ENCODE data around the gene CEBPG. TPM values are rescaled to one million over a fixed set of nuclear protein-coding genes. Genes with fewer than 3 reads are reported as not detected.

The CEBPG gene
- total RNA-seq, 1 donor from 2014 or later: 17.3 TPM

DNA sequence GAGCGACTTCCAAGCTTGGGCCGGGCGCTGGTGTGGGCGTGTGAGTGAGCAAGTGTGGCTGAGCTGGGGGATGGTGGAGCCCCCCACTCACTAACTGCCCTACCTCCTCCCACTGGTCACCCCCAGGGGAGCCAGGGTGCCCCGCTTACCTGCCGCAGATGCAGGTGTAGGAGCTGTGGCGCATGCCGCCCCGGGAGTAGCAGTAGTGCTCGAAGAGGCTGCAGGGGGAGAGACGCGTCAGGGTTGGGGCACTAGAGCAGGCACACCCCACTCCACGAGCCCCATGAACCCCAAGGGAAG lies 39.9 kb downstream of the CEBPG start:
- no peak for DNase-seq (ENCODE audit: low spot score)
- intact Hi-C loops (cut with DNase I): no loop called here

DNA sequence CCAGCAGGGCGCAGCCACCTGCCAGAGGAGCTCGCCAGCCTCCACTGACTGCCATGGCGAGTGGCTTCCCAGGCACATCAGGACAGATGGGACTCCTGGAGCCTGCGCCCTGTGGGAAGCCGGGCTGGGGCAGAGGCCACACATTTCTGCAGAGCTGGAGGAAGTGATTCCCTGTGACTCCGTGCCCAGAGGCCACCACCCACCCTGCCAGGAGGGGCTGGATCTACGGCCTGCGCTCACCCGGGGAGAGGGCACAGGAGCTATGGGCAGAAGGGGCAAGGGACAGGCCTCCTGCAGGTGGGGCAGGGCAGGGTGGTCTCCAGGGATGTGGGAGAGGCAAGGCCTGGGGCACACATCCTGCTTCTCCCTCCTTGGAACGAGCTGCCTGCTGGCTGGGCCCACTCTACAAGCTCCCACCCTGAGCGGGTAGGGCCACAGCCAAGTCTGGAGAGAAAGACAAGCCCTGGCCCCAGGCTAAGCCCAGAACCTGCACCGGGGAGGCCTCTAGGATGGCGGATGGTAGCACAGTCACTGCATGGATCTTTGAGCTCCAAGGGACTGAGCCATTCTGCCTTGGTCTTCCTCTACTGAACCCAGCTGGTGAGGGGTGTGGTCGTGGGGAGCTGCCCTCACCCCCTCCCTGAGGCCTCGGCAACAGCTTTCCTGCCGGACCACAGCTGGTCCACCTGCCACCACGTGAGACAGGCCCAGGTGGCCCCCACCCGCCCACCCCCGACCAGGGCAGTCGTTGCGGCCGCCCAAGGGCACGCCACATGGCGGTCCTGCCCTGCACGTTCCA lies 40.6 kb downstream of the CEBPG start:
- intact Hi-C loops (cut with DNase I): no loop called here
- no peak for DNase-seq (ENCODE audit: low spot score)

DNA sequence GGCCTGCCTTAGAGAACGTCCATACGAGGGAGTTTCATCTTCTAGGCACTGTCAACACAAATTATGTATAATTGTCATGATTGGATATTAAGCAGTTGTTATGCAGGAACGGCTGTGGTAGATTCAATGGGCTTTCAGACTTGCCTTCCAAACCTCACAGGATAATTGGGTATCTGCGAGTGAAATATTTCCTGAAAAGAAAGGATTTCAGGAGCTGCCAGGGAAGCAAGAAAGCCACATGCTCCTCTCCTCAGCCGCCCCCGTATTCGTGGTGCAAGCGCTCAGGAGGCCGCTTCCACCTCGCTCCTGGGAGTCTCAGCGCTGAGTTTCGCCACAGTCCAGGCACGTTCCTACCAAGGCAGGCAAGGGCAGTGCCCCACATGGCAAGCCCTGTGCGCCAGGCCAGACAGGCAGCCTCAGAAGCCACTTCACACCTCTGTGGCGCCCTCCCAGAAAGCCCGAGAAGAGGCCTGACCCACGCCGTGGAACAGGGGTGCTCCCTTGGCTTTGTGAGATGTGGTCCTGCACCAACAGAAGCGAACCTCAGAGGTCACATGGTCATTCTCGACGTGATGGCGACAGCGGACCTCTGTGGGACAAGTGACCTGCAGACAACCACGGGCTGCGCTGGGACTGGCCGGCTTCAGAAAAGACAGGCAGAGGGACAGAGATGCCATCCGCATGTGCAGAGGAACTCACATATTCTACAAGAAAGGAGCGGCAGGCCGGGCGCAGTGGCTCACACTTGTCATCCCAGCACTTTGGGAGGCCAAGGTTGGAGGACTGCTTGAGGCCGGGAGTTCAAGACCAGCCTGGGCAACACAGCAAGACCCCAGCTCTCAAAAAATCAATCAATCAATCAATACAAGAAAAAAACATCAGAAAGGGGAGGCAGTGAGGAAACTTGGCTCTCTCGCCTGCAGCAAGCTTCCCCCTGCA lies 41.4 kb downstream of the CEBPG start:
- no peak for DNase-seq (ENCODE audit: low spot score)
- intact Hi-C loops (cut with DNase I): no loop called here

DNA sequence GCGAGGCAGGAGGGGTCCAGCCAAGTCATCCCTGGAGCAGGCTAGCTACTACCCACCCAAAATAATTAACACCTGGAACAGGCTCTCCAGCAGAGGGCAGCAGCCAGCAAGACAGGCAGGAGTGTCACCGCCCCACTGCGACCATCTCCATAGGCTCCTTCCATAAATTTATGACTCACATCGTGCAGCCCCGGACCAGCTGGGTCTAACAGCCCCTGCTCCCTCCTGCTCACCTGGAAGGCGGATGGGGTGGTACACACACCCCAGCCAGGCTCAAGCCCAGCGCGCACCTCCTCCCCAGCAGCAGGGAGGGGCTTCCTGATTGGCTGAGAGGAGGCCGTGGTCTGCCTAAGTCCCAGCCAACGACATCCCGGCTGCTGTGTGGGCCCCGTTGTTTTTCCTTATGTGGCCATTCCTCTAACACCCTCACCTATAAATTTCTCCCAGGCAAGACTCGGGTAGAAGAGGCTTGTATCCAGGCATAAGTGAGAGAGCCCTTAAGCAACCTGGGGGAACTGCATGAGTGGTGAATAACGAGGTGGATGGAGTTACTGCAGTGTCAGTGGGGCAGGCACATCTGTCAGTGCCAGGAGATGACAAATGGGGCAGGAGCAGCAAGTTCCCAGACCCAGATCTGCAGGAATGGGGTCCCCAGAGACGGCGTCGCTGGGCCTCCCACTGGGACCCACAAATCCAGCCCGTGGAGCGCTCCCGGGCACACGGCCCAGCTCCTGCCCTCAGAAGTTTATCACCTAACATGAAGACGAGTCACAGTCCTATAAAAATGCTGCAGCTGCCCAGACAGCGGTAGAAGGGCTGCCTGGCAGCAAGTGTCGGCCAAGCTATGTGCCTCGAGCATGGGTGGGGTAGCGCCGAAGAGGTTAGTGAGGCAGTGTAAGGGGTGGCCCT lies 43.1 kb downstream of the CEBPG start:
- intact Hi-C loops (cut with DNase I): no loop called here
- no peak for DNase-seq (ENCODE audit: low spot score)

DNA sequence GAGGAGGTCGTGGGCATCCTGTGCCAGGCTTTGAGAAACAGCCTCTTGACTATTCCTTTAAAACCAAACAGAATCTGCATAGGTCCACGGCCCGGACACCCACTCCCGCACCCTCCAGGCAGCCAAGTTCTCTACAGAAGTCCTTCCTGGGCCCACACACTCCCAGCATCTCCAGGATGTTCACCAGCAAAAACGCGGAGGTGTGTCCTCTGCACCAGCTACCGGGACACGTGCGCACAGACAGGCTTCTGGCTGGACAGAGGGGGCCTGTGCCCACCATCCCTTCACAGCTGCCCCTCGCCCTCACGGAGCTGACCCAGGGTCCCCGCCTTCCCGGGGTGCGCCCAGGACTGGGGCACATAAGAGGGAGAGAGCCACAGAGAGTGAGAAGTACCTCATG lies 44.2 kb downstream of the CEBPG start:
- intact Hi-C loops (cut with DNase I): no loop called here
- no peak for DNase-seq (ENCODE audit: low spot score)

DNA sequence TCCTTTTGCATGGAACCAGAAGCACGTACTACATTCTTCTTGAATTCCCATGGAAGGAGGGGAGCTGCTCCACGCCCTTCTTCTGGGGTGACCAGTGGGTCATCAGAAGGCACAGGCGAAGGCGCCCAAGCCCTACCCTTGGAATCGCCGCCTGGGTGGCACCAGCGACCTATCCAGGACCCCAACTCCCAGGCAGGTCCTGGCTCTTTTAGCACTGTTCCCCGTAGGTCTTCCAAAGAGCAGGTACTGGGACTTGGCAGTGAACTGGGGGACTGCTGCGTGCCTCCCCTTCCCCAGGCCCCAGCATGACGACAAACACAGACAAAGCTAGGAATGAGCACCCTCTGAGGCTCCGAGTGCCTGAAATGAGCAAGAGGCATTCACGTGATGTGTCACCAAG lies 45.0 kb downstream of the CEBPG start:
- no peak for DNase-seq (ENCODE audit: low spot score)
- intact Hi-C loops (cut with DNase I): no loop called here

DNA sequence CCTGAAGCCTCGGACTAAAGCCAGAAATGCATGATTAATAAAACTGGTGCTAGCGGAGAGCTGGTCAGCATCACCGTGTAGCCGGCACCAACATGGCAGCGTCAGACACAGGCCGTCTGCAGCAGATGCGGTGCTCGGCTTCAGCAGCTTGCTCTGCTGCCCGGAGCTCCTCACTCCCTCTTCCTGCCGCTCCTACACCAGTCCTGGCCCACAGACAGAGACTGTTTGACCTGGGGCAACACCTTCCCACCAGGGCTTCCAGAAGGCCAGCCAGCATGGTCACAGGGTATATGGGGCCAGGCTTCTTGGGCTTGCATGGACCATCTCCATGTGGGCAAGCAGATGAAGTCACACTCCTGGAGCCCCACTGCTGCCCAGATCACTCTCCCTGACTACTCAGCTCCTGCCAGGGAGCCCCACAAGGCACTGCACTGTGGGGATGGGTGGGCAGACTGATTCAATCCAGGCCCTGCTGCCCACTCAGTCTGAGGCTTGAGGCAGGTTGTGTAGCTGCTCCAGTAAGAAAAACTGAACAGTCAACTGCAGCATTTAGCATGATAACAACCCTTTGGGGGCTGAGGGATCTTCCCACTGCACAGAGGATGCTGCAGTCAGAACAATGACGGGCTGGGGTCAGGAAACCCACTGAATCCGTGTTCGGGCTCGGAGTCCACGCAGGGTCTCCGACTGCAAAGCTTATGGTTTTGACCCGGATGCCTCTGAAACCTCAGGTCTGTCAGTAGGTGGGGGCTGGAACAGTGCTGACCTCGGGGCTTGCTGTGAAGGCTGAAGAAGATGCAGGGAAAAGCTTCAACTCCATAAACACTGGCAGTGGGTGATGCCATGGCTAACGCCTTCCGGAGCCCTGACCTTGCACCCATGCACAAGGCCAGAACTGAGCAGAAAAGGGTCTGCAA lies 45.6 kb downstream of the CEBPG start:
- intact Hi-C loops (cut with DNase I): no loop called here
- DNase-seq (ENCODE audit: low spot score): no peak

DNA sequence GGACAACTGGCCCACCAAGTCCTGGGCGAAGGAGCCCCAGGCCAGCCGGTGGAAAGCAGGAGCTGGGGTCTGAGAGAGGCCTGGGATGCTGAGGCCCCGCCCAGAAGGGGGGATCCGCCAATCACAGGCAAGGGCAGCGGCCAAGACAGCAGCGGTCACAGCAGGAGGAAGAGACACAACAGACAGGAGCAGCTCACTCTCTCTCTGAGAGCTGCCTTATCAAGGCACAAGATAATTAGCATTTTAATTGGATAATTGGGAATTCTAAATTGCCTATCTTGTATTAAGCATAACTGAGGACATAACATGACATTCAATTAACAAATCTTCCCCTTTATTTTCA lies 46.2 kb downstream of the CEBPG start:
- intact Hi-C loops (cut with DNase I): no loop called here
- no peak for DNase-seq (ENCODE audit: low spot score)

DNA sequence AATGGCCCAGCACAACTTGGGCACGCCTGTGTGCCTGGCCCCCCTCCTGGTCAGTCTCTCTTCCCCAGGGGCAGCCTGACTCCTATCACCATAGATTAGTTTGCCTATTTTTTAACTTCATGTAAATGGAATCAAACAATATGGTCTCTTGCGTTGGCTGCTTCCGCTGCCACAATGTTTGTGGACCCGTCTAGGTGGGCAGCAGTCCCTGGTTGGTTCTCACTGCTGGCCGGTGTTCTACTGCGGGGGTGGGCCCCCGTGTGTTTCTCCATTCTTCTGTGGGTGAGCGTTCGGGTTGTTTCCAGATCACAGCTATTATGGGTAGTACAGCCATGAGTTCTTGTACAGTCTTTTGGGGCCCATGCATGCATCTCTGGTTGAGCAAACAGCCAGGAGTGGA lies 47.3 kb downstream of the CEBPG start:
- DNase-seq (ENCODE audit: low spot score): no peak
- intact Hi-C loops (cut with DNase I): no loop called here

DNA sequence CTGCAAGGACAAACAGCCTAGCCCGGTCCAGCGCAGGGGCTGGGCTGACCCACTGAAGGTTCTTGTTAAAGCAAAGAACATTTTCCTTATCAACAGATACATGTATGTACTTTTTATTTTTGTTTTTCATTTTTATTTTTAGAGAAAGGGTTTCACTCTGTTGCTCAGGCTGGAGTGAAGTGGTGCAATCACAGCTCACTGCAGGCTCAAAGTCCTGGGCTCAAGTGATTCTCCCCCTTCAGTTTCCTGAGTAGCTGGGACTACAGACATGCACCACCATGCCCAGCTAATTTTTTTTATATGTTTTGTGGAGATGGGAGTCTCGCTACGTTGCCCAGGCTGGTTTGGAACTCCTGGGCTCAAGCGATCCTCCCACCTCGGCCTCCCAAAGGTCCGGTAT lies 47.9 kb downstream of the CEBPG start:
- intact Hi-C loops (cut with DNase I): no loop called here
- no peak for DNase-seq (ENCODE audit: low spot score)

DNA sequence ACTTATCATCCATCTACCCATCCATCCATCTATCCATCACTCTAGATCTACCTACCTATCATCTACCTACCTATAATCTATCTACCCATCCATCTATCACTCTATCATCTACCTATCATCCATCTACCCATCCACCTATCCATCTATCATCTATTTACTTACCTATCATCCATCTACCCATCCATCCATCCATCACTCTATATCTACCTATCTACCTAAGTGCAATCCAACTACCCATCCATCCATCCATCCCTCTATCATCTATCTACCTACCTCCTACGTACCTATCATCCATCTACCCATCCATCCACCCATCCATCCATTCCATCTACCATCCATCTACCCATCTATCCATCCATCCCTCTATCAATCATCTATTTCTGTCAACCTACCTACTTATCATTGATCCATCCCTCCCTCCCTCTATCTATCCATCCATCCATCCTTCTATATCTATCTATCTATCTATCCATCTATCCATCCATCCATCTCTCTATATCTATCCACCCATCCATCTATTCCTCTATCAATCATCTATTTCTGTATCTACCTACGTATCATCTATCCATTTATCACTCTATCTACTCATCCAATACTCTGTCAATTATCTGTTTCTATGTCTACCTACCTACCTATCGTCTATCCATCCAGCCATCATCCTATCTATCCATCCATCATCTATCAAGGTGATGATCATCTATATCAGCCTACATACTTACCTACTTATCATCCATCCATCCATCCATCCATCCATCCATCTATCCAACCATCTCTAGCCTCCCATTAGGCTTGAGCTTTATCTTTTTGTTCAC lies 49.1 kb downstream of the CEBPG start:
- intact Hi-C loops (cut with DNase I): no loop called here
- no peak for DNase-seq (ENCODE audit: low spot score)

DNA sequence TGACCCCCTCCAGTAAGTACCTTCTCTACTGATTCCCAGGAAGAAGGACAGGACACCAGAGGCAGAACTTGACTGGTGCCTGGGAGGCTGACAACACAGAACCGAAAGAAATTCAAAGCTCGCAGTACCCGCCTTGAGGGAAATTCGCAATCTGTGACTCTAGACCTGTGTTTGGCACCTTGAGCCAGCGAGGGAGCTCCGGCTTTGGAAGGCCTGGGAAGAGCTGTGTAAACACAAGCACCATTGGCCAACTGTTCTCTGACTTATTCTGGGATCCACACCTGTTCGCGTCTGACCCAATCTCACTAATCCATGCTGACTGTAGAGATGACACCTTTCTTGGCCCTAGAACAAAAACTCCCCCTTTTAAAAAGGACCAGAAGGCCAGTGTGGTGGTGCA lies 50.7 kb downstream of the CEBPG start:
- no peak for DNase-seq (ENCODE audit: low spot score)
- intact Hi-C loops (cut with DNase I): no loop called here

DNA sequence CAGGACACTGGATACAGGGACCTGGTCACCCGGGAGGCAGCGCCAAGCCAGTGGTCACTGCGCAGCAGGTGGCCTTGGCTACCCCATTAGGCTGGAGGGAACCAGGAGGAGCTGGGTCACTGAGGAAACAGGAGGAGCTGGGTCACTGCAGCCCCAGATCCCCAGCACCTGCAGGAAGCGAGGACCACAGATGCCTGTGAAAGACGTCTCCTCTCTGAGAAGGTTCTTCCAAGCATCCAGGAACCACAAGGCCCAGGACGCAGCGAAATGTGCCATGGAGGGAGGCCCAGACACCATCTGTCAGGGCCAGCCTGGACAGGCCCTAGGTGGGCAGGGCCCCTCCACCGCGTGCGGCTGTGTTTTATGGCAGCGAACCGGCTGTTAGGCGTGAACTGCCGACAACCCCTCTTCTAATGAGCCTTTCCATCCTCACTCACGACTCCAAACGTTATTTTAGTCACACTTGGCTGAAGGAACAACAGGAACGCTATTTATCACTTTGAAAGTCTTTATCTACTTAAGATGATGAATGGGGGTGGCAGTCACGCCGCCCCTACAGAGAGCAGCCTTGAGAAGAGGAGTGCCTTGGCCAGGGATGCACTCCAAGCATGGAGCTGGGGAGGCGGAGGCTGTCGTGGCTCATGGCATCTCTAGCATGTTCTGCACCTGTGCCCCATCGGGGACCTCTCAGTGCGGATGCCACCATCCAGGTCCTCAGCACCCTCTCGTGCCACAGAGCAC lies 53.3 kb downstream of the CEBPG start:
- intact Hi-C loops (cut with DNase I): no loop called here

DNA sequence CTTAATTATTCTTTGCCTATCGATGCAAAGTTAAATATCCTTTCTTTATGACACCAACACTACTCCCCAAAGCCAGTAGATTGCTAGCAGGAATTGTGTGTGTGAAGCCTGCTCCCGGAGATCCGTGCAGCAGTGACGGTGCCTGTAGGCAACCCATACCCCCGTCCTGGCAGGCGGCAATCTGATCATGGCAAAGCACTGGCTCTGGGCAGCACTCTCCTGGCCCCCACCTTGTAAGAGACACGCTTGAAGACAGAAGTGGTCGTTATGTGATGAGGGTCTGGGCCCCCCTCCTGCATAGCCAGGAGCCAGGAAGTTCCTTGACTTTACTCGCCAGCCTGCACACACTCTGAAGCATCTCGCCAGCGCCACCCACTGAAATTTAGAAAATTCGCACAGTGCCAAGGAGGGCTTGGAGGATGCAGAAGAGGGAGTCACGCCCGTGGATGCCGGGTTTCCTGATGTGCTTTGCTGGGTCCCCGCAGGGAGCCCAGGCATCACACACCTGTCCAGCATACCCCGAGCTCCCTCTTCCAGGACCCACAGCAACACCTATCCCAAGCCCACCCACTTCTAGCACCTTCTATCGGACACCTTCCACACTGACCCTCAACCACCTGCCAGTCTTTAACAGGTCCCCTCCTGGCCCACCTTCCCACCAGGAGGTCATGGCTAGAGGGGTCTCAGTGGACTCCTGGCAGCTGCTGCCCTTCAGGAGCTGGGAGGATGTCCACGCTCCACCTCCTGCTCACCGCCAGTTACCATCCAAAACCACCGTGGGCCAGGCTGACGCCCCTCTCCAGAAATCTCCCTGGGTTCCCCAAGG lies 54.5 kb downstream of the CEBPG start:
- intact Hi-C loops (cut with DNase I): no loop called here

More for the DNA sequence above, 53.3 kb downstream of the CEBPG start:
- no peak for DNase-seq (ENCODE audit: low spot score)

DNA sequence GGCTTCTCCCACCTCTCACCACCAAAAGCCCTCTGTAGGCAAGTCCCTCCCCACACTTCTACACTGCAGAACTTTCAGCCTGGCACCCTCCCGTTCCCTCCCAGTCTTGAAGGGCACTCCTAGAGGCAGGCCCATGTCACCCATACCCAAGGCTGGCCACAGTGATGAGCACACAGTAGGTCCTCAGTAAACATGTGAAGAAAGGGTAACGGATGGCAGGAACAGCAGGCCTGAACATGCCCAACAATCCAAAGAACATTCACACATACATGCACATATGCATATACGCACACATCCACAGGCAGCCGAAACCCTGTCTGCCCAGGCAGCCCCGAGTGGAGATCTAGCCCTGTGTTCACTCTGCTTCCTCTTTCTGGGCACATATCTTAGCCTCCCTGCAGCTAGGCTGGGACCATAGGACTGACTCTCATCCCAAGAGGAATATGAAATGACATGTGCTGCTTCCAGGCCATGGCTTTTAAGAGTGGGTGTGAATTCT lies 55.2 kb downstream of the CEBPG start:
- DNase-seq (ENCODE audit: low spot score): no peak
- intact Hi-C loops (cut with DNase I): no loop called here

More for the DNA sequence above, 54.5 kb downstream of the CEBPG start:
- no peak for DNase-seq (ENCODE audit: low spot score)

DNA sequence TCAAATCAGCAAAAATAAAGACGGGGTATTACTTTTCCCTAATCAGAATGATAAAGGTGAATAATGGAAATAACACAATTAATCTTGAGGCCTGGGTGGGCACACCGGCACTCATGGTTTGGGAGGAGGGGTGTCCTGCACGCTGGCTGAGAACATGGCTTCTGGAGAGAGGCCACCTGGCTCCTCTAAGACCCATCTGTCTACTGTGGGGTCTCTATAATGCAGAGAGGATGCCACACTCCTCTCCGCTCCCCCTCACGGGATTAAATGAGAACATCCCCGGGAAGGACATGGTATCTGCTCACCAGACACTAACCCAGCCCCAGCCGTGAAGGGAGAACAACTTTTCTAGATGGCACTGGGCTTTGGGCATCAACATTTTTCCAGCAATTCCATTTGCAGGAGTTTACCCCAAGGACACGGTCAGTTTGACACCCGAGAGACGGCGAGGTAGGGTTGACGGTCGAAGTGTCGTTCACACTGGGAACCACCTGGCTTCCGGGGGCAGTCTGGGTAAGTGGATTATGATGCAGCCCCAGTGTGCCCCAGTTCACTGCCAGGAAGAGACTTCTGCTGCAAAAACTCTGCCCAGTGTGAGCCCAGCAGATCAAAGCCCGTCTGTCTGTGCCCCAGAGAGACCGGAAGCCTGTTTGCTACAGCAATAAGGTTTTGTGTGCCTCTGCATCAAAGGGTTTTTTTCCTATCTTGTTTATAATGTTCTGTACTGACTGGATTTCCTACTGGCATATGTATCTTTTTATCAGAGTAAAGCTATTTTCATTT lies 56.6 kb downstream of the CEBPG start:
- no peak for DNase-seq (ENCODE audit: low spot score)
- intact Hi-C loops (cut with DNase I): loop anchor here (1.0 kb wide), 1 partner anchor 341 kb away; no protein-coding TSS in a partner anchor

Data from cardiac septum (tissue), 1 donor.